HCT116 (cell line): ENCODE measurements around the gene ST8SIA2. TPM values are rescaled to one million over a fixed set of nuclear protein-coding genes. Genes with fewer than 3 reads are reported as not detected.

ENCODE experiments used
- ATAC-seq: fragments of 200-7000 bp; cut with Tn5 transposase; 2 replicates; pipeline ENCODE4 v1.9.1; 2020; ENCODE audit warnings: mild to moderate bottlenecking, moderate library complexity
- BruUV-seq: library from RNA; stranded (reverse); fragments of 400-500 nt; replicated peaks from 2 replicates; lab custom pipeline; 2021; lab: Mats Ljungman, UMichigan
- CTCF ChIA-PET: fragments of 300-600 bp; sonication (Branson Sonifier 250); formaldehyde crosslinking; loops from one replicate; lab custom pipeline; 2021; ENCODE audit warnings: antibody characterized with exemption; lab: Charles Lee
- POLR2A ChIA-PET: fragments of 300-600, 350-600 bp; sonication (Branson Sonifier 250); formaldehyde crosslinking; loops from one replicate; lab custom pipeline; 2021; ENCODE audit warnings: antibody characterized with exemption; lab: Charles Lee
- RAD21 ChIA-PET, 2 experiments: fragments of 300-600 bp; sonication (Branson Sonifier 250); formaldehyde crosslinking; loops; one replicate each; lab custom pipeline; 2023; ENCODE audit warnings: low total read pairs in 2 of 2; ENCODE audit not compliant: uncharacterized antibody in 2 of 2, unreplicated experiment in 2 of 2, low non-redundant PET in 1 of 2; lab: Charles Lee
- DNase-seq: peaks from one replicate; pipeline ENCODE4 v3.0.0-alpha.2; 2010; ENCODE audit warnings: low read depth, low spot score
- H2AFZ ChIP-seq: fragments of 200-600 bp; shearing (Covaris generic), sonication (generic); 2 replicates; pipeline ENCODE4 v1.6.1; 2017; ENCODE audit warnings: low read depth, mixed run types, mixed read lengths, antibody characterized with exemption, low read length; ENCODE audit not compliant: poor library complexity, severe bottlenecking
- H3K27ac ChIP-seq: 2 replicates; pipeline ENCODE4 v1.5.1; 2012; ENCODE audit warnings: low read depth, low read length
- H3K27me3 ChIP-seq: fragments of 200-600 bp; sonication (generic); 2 replicates; pipeline ENCODE4 v1.6.1; 2016; ENCODE audit warnings: mixed run types, low read length, mixed read lengths; ENCODE audit not compliant: insufficient read depth
- H3K36me3 ChIP-seq, 2 experiments: fragments of 200-500 bp in 1 of 2; fragments of 200-600 bp in 1 of 2; sonication (Bioruptor generic) in 1 of 2; sonication (generic) in 1 of 2; 2 replicates each; pipeline versions ENCODE4 v1.5.1 to v1.6.1; 2014 to 2016; ENCODE audit warnings: low read length in 2 of 2, inconsistent platforms in 1 of 2, mixed read lengths in 1 of 2, mixed run types in 1 of 2; ENCODE audit not compliant: insufficient read depth in 2 of 2, control insufficient read depth in 1 of 2
- H3K4me1 ChIP-seq, 2 experiments: fragments of 200-600 bp in 1 of 2; sonication (generic) in 1 of 2; 2 replicates each; pipeline versions ENCODE4 v1.5.1 to v1.6.1; 2012 to 2017; ENCODE audit warnings: low read length in 2 of 2, inconsistent platforms in 1 of 2, mild to moderate bottlenecking in 1 of 2, mixed read lengths in 1 of 2, mixed run types in 1 of 2, moderate library complexity in 1 of 2; ENCODE audit not compliant: insufficient read depth in 2 of 2, control insufficient read depth in 1 of 2
- H3K4me2 ChIP-seq: fragments of 200-600 bp; sonication (generic); 2 replicates; pipeline ENCODE4 v1.6.1; 2017; ENCODE audit warnings: mixed run types, low read length, mixed read lengths
- H3K4me3 ChIP-seq, 2 experiments: fragments of 200-600 bp in 1 of 2; sonication (generic) in 1 of 2; replicated peaks in 1 of 2; 2 replicates each; pipeline ENCODE4 v1.5.1; 2011 to 2016; ENCODE audit warnings: low read length in 2 of 2, control low read depth in 1 of 2, low read depth in 1 of 2, mild to moderate bottlenecking in 1 of 2, mixed read lengths in 1 of 2, mixed run types in 1 of 2
- H3K79me2 ChIP-seq: fragments of 200-600 bp; sonication (generic); 2 replicates; pipeline ENCODE4 v1.6.1; 2017; ENCODE audit warnings: mild to moderate bottlenecking, mixed run types, low read length, moderate library complexity, mixed read lengths; ENCODE audit not compliant: insufficient read depth
- H3K9ac ChIP-seq: fragments of 200-600 bp; sonication (generic); 2 replicates; pipeline ENCODE4 v1.6.1; 2016; ENCODE audit warnings: low read length, mixed read lengths
- H3K9me2 ChIP-seq: fragments of 200-600 bp; sonication (generic), shearing (Covaris generic); 2 replicates; pipeline ENCODE4 v1.6.1; 2017; ENCODE audit warnings: mixed run types, mild to moderate bottlenecking, moderate library complexity; ENCODE audit not compliant: insufficient read depth
- H3K9me3 ChIP-seq, 2 experiments: fragments of 200-500 bp in 1 of 2; fragments of 200-600 bp in 1 of 2; sonication (Bioruptor generic) in 1 of 2; sonication (generic) in 1 of 2; 2 replicates each; pipeline ENCODE4 v1.6.1; 2014 to 2017; ENCODE audit warnings: low read length in 2 of 2, mixed read lengths in 2 of 2, inconsistent platforms in 1 of 2, low read depth in 1 of 2, mild to moderate bottlenecking in 1 of 2, mixed run types in 1 of 2, moderate library complexity in 1 of 2; ENCODE audit not compliant: control insufficient read depth in 1 of 2, insufficient read depth in 1 of 2
- H4K20me1 ChIP-seq: fragments of 200-600 bp; sonication (generic), shearing (Covaris generic); 2 replicates; pipeline ENCODE4 v1.6.1; 2017; ENCODE audit warnings: mixed run types, mild to moderate bottlenecking, moderate library complexity; ENCODE audit not compliant: insufficient read depth
- CBX3 ChIP-seq: IDR thresholded peaks from 2 replicates; pipeline ENCODE4 v1.6.1; 2012; ENCODE audit warnings: low read depth
- CTCF ChIP-seq, 3 experiments: fragments of 200-600 bp in 1 of 3; sonication (generic) in 1 of 3; IDR thresholded peaks in 2 of 3; conservative IDR thresholded peaks in 1 of 3; 2 replicates each; pipeline ENCODE4 v1.5.1; 2012 to 2017; ENCODE audit warnings: low read depth in 2 of 3, low read length in 2 of 3, antibody characterized with exemption in 1 of 3, borderline replicate concordance in 1 of 3, control low read depth in 1 of 3, mild to moderate bottlenecking in 1 of 3, mixed read lengths in 1 of 3, mixed run types in 1 of 3, moderate library complexity in 1 of 3; ENCODE audit not compliant: insufficient read depth in 1 of 3
- EGR1 ChIP-seq: IDR thresholded peaks from 2 replicates; pipeline ENCODE4 v1.6.1; 2012; ENCODE audit warnings: low read depth
- ELF1 ChIP-seq: IDR thresholded peaks from 2 replicates; pipeline ENCODE4 v1.6.1; 2012; ENCODE audit warnings: low read depth, borderline replicate concordance
- EZH2phosphoT487 ChIP-seq: fragments of 200-600 bp; IDR thresholded peaks from 2 replicates; pipeline ENCODE4 v1.6.1; 2018; ENCODE audit warnings: antibody characterized with exemption, borderline replicate concordance
- RAD21 ChIP-seq: IDR thresholded peaks from 2 replicates; pipeline ENCODE4 v1.6.1; 2012; ENCODE audit warnings: low read depth, mild to moderate bottlenecking
- SIN3A ChIP-seq: IDR thresholded peaks from 2 replicates; pipeline ENCODE4 v1.6.1; 2012; ENCODE audit warnings: low read depth
- SP1 ChIP-seq: IDR thresholded peaks from 2 replicates; pipeline ENCODE4 v1.6.1; 2012; ENCODE audit warnings: low read depth
- SRF ChIP-seq: IDR thresholded peaks from 2 replicates; pipeline ENCODE4 v1.6.1; 2012; ENCODE audit warnings: low read depth
- TCF7L2 ChIP-seq: IDR thresholded peaks from 2 replicates; pipeline ENCODE4 v1.7.0; 2011; ENCODE audit warnings: borderline replicate concordance, inconsistent platforms; ENCODE audit not compliant: insufficient read depth, insufficient read length; ENCODE audit errors: extremely low read depth
- YY1 ChIP-seq: IDR thresholded peaks from 2 replicates; pipeline ENCODE4 v1.6.1; 2011; ENCODE audit warnings: low read length, low read depth, moderate library complexity, mild to moderate bottlenecking; ENCODE audit not compliant: insufficient replicate concordance; ENCODE audit errors: extremely low read depth
- ZBTB33 ChIP-seq: IDR thresholded peaks from 2 replicates; pipeline ENCODE4 v1.6.1; 2011; ENCODE audit warnings: mild to moderate bottlenecking, low read length, moderate library complexity; ENCODE audit not compliant: insufficient replicate concordance; ENCODE audit errors: extremely low read depth
- ZFX ChIP-seq: fragments of 450-650 bp; IDR thresholded peaks from 2 replicates; pipeline ENCODE4 v1.6.1; 2017
- ZNF274 ChIP-seq: fragments of 200-500 bp; sonication (Bioruptor generic); IDR thresholded peaks from 2 replicates; pipeline ENCODE4 v1.6.1; 2014; ENCODE audit warnings: mild to moderate bottlenecking, low read depth, low read length, inconsistent platforms
- intact Hi-C: fragments of 100-400 bp; cut with micrococcal nuclease; formaldehyde crosslinking; loops from 2 replicates; pipeline ENCODE4 v1.10.0; 2022
- total RNA-seq: library from RNA; stranded (reverse); gene quantifications from one replicate; pipeline ENCODE4 v1.2.1, GENCODE V29; 2021; ENCODE audit not compliant: unreplicated experiment

ST8SIA2 gene
- total RNA-seq, 1 experiment from 2014 or later: not detected

GRCh38 chr15:92453607-92454006, 59.9 kb downstream of the ST8SIA2 start:
- DNase-seq (no peak), ATAC-seq (no peak)
- Histone ChIP-seq H3K9me2 (no peaks in the 10 kb centered on the region), H4K20me1 (no peaks in the 10 kb centered on the region), H3K79me2 (no peaks in the 10 kb centered on the region), H3K9me3 (no peaks in the 10 kb centered on the region), H3K9ac (no peak overlapping the region), H3K36me3 (no peaks in the 10 kb centered on the region), H3K4me1 (peaks cover 0 to 10% of the 10 kb centered on the region in 2 experiments; a peak in 2 of 4 replicates), H3K4me2 (no peak overlapping the region), H3K4me3 (no peak overlapping the region), H3K27ac (no peak overlapping the region), H2AFZ (no peak overlapping the region), H3K27me3 (peaks cover 49% of the 10 kb centered on the region)
- RAD21 ChIA-PET: no interaction called here
- no peak for TF ChIP-seq EZH2phosphoT487
- TF ChIP-seq ZNF274: no peak
- no peak for TF ChIP-seq EGR1
- TF ChIP-seq ZBTB33: no peak
- TF ChIP-seq CBX3: no peak
- TF ChIP-seq ZFX: no peak
- no peak for TF ChIP-seq ELF1
- TF ChIP-seq SIN3A: no peak
- intact Hi-C loops: no loop called here
- POLR2A ChIA-PET: no interaction called here
- BruUV-seq: no TSS peak
- CTCF ChIA-PET: no interaction called here

GRCh38 chr15:92454555-92455105, 60.9 kb downstream of the ST8SIA2 start:
- no peaks in the 10 kb centered on the region for H3K9me2 ChIP-seq
- intact Hi-C loops: no loop called here
- no TSS peak for BruUV-seq
- no peak overlapping the region for H2AFZ ChIP-seq
- H3K4me3 ChIP-seq: no peak overlapping the region
- H3K27me3 ChIP-seq: peaks cover 49% of the 10 kb centered on the region
- DNase-seq (no peak), ATAC-seq (no peak)
- H4K20me1 ChIP-seq: no peaks in the 10 kb centered on the region
- H3K36me3 ChIP-seq: no peaks in the 10 kb centered on the region
- H3K4me2 ChIP-seq: no peak overlapping the region
- ChIA-PET POLR2A (no interaction called here), CTCF (no interaction called here), RAD21 (no interaction called here)
- no peak overlapping the region for H3K27ac ChIP-seq
- no peaks in the 10 kb centered on the region for H3K79me2 ChIP-seq
- no peaks in the 10 kb centered on the region for H3K9me3 ChIP-seq
- no peak overlapping the region for H3K9ac ChIP-seq
- peaks cover 0 to 9% of the 10 kb centered on the region in 2 experiments; a peak in 2 of 4 replicates for H3K4me1 ChIP-seq
- no peak for TF ChIP-seq TCF7L2
- no peak for TF ChIP-seq YY1
- no peak for TF ChIP-seq RAD21
- TF ChIP-seq SP1: no peak
- no peak for TF ChIP-seq ZNF274
- no peak for TF ChIP-seq SRF
- no peak for TF ChIP-seq CTCF (IDR thresholded peaks at IDR 0.05 in 2 of 3, conservative IDR thresholded peaks at IDR 0.05 in 1 of 3; ENCODE audit: borderline replicate concordance in 1 of 3, insufficient read depth in 1 of 3, low read depth in 2 of 3, low read length in 2 of 3)
- no peak for TF ChIP-seq ZBTB33
